Measurements from ENCODE around the gene MXRA7.
"Not testable (repeated sequence)": the region's sequence is repeated elsewhere in the genome, so short reads cannot be mapped to it uniquely, and the experiment has no call there.

Gene MXRA7, protein sequence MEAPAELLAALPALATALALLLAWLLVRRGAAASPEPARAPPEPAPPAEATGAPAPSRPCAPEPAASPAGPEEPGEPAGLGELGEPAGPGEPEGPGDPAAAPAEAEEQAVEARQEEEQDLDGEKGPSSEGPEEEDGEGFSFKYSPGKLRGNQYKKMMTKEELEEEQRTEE

DNA sequence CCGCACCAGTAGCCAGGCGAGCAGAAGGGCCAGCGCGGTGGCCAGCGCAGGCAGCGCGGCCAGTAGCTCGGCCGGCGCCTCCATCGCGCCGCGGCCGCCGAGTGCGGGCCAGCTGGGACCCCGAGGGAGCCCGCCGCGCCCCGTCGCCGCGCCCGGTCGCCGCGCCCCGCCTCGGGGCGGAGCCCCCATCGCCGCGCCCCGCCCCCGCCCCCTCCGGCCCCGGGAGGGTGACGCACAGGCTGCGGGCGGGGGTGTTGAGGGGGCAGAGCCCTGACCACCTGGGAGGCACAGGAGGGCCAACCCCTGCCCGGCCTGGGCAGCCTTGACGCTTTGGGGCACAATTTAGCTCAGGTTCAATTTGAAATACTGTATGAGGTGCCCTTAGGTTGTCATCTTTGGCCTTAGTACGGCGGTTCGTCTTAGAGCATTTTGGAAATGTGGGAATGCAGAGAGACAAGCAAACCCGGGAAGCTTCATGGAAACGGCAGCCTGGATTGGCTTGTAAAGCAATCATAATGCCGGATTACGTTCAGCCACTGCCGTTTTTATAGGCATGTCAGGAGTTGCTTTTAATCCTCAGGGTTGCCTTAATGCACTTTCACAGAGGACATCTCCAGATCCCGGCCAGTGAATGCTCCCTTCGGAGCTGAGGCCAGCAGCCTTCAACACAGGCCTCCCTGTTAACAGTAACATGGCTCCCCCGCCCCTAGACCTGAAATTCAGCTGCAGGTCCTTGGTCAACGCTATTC, at the start of gene MXRA7:
Gene MXRA7, minus strand, starts transcription at position 103 of the 749 bp plus-strand sequence. Its CDS starts 19 bp downstream, at position 84.
- peak; percentile 71 for DNase-seq

DNA sequence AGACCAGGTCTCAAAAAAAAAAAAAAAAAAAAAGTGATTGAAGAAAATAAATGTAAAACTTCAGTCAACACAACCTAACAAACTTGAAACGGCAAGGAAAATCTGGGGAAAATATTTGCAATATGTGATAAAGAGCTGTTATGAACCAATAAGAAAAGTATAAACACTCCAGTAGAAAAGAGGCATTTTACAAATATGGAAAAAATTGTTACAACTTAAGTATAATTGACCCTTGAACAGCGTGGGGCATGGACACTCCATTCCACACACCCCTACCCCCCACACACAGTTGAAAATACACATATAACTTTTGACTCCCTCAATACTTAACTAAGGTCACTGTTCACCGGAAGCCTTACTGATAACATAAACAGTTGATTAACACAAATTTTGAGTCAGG, 47.8 kb upstream of the MXRA7 start:
- no peak for DNase-seq

DNA sequence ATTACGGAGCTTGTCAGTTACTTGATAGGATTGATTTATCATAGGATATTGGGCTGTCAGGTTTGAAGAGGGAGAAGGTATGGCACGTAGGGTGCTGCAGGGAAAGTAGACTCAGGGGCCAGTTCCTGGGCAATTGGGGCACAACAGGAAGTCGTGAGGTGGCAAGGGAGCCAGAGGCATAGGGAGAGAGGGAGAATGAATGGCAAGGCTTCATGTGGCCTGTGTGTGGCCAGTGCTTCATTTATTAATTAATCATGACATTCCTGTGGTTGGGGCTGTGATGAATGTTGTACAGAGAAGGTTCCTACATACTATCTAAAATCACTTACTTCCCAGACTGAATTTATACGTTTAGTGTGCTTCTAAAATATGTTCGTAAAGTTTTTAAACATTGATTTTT, 46.5 kb upstream of the MXRA7 start:
- DNase-seq: no peak

DNA sequence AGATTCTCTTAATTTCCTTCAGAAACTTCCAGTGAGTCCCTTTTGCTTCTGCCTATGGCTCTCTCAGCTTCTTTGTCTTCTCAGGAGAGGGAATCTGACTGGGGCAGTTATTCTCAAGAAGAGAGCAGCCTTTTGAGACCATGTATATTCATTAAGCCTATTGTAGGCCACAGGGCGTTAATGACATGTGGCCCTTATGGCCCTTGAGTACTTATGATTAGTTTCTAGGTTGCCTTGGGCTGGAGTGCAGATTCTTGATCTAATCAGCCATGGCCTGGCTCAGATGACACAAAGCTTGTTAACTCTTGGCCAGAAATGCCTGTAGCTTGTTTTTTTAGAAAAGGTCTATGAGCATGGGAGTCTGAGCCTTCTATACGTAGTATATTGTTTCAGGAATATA, 44.5 kb upstream of the MXRA7 start:
- no peak for DNase-seq

DNA sequence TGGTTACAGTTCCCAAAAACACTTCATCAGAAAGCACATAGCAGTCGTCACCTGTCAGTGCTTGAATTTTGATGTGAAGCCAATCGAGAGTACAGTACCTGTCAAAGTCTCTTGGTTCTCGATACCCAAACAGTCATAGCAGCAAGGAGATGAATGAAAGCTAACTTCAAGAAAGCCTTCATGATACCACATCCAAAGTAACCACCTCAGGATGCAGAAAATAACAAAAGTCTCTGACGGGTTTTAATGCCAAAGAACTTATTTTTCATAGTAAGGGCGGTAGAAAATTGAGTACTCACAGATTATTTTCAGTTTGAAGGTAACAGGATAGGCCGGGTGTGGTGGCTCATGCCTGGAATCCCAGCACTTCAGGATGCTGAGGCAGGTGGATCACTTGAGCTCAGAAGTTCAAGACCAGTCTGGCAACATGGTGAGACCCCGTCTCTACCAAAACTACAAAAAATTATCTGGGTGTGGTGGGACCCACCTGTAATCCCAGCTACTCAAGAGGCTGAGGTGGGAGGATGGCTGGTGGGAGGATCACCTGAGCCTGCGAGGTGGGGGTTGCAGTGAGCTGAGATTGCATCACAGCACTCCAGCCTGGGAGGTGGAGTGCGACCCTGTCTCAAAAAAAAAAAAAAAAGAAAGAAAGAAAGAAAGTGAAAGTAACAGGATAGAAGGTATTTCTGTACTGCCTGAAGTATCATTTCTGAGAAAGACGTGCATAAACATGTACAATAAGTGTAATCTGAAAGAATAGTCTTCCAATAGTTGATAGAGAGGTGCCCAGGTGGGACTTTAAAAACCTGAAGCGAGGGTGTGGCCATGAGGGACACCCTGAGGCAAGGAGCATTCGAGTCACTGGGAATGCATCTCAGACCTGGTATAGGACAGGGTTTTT, 42.5 kb upstream of the MXRA7 start:
- DNase-seq: no peak

DNA sequence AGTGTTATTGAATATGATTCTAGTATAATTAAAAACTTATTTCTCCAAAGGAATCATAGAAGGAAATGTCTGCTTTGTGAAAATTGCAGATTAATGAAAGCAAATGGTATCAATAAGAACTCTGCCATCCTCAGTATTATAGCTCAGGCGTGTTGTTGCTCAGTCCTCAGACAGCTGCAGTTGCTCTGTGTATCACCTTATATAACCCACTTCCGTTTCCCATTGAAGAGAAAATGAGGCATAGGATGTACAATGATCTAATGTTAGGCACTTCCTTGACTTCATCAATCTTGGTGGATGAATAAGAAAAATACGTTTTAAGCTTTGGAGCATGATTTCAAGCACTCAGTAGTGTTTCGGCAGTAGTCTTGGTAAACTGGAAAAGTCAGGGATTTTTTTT, 41.2 kb upstream of the MXRA7 start:
- no peak for DNase-seq

DNA sequence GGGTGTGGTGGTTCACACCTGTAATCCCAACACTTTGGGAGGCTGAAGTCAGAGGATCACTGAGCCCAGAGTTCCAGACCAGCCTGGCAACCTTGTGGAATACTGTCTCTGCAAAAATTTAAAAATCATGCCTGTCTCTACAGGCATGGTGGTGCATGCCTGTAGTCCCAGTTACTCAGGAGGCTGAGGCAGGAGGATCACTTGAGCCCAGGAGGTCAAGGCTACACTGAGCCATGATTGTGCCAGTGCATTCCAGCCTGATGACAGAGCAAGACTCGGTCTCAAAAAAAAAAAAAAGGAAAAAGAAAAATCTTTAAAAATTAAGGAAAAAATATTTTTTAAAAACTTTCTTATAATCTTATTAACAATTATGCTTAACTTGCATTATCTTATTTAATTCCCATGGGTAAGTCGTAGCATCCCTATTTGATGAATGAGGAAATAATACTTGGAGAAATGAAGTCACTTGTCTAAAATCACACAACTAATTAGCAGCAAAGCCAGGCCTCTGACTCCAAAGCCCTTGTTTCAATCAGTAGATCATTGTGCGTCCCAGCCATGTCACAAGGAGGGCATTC, 40.7 kb upstream of the MXRA7 start:
- DNase-seq: no peak

DNA sequence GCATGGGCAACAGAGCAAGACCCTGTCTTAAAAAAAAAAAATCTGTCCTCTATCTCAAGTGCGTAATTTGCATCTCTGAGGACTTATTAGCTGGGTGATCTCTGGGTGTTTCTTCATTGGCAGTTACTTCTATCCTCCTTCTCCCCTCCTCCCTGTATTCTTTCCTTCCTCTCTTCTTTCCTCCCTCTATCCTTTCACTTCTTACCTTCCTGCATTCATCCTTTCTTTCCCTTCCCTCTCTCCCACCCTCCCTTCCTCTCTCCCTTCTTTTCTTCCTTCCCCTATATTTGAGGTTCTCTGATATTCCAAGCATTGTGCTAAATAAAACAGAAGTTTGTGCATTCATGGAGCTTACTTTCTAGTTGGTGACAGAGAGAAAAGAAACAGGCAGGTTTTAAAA, 37.9 kb upstream of the MXRA7 start:
- no peak for DNase-seq

DNA sequence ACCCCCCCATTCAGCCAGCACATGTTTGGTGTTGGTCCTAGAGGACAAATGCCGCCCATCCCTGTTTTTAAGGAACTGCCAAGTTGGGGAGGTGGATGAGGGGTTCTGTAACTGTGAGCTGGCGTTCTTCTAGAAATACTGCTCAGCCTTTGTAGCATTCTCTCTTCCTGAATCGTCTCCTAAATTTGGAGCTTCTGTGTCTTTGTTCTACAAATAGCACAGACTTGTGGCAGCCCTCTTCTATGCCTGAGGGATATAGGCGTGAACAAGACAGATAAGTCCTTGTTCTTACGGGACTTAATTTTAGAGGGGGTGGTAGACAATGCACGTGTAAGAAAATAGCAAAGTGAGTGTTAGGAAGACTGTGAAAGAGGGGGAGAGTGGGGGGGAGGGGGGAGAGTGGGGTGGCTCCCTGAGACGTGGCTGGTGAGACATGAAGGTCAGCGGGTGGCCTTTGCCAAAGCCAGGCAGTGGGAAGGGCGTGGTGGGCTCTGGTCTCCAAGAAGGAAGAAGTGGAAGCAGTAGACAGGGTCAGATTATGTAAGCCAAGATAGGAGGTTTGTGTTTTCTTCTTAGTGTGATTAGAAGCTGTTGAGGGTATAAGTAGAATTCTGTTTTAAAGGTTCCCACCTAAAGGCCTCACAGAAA, 37.1 kb upstream of the MXRA7 start:
- DNase-seq: no peak

DNA sequence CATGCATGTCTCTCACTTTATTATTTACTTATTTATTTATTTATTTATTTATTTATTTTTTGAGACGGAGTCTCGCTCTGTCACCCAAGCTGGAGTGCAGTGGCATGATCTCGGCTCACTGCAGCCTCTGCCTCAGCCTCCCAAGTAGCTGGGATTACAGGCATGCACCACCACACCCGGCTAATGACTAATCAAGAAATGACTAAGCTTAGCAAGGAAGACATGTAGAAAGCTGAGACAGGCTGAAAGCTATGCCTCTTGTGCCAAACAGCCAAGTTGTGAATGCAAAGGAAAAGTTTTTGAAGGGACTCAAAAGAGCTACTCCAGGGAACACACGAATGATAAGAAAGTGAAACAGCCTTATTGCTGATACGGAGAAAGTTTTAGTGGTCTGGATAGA, 35.0 kb upstream of the MXRA7 start:
- DNase-seq: not testable (repeated sequence)

DNA sequence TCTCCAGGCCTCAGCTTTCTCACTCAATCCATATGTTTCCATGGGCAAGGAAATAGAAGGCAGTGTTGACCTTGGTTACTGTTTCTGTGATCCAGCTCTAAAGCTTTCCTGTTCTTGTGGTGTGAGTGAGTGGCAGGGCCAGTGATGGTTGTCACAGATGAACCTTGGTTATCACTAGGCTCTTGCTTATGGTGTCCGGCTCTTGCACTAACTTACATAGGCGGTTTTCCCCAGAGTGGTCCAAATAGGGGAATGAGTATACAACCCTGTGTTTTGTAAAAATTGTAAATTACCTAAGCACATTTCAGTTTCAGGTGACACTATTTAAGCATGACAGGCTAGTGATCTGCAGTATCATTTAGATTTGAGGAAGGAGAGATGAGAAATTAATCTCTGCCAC, 34.0 kb upstream of the MXRA7 start:
- DNase-seq: no peak

DNA sequence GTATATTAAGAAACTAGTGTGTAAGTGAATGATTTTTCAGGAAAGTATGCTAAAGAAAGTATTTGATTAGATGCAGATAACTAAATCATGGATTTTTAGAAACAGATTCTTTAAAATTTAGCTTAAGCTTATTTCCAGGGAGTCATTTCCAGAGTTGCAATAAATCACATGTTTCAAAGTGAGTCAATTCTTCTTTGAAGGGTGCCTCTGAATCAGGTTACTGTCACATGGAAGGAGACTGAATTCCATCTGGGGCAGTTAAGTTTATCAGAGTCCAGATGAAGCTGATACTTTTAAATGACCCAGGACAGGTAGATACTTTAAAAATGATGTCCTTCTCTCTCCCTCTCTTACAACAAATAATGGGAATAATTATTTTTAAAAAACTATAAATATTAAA, 32.2 kb upstream of the MXRA7 start:
- DNase-seq: no peak

DNA sequence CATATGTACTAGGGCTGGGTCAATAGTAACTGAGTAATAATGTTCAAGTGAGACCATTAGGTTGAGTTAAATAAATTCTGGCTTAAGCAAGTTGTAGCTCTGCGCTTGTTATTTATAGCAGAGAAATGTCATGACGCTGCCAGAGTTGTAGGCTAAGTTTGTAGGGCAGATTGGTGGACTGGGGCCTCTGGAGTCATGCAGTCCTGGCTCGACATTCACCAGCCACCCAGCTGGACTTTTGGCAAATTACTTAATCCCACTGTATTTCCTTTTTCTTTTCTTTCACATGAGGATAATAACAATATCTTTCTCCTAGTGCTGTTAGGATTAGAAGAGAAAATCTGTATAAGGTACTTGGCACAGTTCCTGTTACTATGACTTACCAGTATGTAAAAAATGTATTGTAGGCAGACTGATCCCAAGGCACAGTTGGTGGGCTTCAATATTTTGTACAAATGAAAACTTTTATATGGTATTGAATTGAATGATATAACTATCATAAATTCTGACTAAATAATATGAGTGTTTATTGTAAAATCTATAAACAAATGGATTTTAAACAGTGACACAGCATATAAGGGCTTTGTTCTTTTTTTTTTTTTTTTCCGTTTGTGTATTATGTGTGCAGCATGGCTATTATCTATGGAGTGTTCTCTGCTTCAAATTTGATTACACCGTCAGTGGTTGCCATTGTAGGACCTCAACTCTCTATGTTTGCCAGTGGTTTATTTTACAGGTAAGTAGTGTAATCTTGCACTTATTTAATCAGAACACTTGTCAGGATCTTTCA, 29.8 kb upstream of the MXRA7 start:
- no peak for DNase-seq

DNA sequence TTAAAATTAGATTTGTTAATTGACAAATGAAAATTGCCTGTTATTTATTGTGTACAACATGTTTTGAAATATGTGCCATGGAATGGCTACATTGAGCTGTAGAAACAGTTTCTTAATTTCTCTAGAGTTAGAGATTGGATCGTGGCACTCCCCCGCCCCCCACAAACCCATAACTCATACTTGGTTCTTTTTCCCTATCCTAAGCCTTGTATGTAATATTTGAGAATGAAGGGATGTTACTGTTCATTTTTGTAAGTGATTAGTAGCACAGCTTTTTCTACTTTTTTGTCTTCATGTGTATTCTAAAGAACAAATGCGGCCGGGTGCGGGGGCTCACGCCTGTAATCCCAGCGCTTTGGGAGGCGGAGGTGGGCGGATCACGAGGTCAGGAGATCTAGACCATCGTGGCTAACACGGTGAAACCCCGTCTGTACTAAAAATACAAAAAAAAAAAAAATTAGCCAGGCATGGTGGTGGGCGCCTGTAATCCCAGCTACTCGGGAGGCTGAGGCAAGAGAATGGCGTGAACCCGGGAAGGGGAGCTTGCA, 28.9 kb upstream of the MXRA7 start:
- not testable (repeated sequence) for DNase-seq

DNA sequence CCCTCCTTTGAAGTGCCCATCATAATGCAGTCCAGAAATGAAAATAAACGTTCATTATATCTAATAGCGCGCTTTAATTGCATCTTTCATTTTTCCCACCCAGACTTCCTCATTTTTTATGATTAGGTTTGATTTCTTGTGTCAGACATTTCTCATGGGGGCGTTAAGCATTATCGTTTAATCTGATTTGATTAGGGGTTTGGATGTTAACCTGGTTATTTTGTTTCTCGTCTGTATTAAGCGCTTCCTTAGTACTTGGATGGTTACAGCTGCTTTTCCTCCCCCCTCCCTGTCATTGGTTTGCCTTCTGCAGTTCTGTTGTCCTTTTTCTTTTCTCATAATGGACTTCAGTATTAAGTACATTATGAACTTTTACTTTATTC, 27.7 kb upstream of the MXRA7 start:
- no peak for DNase-seq

DNA sequence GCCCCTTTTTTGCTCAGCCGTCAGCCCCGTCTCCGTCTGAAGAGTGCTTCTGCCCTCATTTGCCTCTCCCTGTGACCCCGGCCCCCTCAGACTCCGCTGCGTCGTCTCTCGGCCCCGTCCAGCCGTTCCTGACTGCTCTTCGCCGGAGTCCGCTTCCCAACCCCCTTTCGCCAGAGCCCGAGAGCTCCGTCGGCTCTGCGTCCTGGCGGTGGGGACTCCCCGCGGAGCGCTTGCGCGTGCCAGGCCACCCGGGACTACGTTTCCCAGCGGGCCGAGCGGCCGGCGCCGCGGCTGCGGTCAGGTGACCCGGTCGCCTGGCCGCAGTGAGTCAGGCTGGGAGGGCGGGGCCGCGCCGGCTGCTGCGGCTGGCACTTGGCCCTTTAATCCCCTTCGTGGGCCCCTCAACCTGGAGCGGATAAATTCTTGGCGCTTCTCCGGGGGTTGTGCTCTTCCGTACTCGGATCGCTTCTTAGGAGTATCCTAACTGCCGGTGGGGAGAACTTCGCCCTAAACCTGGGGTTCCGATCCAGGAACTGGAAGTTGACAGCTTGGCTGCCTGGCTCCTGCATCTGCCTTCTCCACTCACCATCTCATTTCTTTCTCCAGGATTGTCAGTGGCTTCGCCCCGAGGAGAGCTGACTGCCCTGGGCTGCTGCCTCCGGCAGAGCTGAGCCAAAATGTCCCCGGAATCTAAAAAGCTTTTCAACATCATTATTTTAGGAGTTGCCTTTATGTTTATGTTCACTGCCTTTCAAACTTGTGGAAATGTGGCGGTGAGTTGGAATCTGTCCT, 27.1 kb upstream of the MXRA7 start, which contains the start of gene MFSD11:
Gene MFSD11, plus strand, starts transcription at position 444 of the 792 bp plus-strand sequence. Its CDS starts 234 bp downstream, at position 678.
- peak; percentile 96 for DNase-seq

DNA sequence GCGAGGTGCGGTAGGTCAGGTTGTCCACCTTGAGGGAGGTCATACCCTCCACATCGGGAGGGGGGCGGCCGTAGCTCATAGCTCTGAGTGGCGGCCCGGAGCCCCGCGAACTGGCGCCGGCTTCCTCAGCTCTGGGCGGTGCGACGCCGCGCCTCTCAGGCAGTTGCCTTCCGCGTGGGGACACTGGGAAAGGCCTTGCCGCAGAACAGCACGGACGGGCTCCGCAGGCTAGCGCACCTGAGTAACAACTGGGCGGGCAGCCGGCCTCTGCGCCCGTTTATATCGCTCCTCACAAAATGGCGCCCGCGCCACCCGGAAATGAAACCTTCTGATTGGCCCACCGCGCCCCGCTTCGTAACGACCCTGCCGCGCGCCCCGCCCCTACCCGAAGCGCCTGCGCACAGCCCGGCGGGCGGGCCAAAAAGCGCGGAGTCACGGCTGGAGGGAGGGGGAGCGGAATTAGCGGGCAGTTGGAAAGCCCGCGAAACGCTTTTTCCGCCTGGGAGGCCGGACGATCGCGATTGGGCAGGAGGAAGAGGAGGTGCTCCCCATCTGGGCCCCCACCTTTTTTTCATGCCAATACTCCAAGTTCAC, 26.4 kb upstream of the MXRA7 start, which contains the start of gene SRSF2:
Gene SRSF2, minus strand, starts transcription at position 250 of the 594 bp plus-strand sequence. Its CDS starts 171 bp downstream, at position 79.
- peak; percentile 99 for DNase-seq

DNA sequence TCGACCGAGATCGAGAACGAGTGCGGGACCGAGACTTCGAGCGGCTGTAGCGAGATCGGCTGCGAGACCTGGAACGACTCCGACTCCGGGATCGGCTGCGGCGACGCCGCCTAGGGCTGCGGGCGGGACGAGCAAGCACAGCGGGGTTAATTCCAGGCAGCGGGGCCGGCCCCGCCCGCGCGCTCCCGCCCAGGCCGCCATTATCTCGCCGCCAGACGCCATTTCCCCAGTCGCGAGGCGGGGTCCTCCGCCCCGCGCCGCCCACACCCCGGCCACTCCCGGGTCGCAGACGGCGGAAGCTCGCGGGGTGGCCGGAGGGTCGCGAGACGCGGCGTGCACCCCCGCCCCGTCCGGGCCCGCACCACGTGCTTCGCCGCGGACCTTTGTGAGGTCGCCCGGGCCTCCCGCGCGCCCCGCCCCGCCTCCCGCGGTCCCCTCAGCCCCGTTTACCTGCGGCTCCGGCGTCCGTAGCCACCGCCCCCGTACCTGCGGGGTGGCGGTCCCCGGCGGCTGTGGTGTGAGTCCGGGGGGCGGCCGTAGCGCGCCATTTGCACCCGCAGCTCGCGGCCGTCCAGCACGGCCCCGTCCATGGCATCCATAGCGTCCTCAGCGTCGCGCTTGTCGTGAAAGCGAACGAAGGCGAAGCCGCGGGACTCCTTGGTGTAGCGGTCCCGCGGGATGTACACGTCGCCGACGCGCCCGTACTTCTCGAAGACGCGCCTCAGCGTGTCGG, 25.8 kb upstream of the MXRA7 start:
- peak; percentile 52 for DNase-seq

DNA sequence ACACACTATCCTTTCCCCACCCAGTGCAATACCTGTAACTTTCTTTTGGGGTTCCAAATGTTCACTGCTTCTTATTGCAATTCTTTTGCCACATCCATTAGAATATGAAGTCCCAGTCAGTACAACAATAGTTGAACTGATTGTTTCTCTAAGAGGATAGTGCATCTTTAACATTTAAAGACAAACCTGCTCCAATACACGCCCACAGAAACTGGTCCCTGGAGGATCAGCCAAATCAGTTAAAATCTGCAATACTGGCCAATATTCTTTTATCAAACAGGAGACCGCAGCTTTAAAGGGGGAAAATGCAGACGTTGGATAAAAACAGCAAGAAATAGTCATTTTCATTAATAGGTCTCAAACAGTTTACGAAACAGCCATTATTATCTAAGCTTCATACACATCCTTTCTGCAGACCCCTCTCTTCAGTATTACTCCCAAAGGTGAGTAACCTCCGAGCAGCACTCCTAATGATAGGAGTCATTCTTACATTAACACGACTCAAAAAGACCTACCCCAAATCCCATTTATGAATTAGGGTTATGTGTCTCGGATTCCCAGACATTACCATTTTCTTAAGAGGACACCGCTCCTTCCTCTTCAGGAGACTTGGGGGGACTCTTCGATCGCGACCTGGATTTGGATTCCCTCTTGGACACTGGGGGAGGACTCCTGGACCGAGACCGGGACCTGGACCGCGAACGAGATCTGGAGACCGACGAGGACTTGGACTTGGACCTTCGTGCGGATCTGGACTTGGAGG, 25.0 kb upstream of the MXRA7 start:
- DNase-seq: no peak

Measured in T1000 (cell line).